HG02798 (cell line): Measurements from ENCODE around the gene GRAMD2B.
"Not testable (repeated sequence)": the region's sequence is repeated elsewhere in the genome, so short reads cannot be mapped to it uniquely, and the experiment has no call there.

ENCODE experiments used
- ATAC-seq: cut with Tn5 transposase; IDR thresholded peaks from one replicate; pipeline ENCODE4 v1.9.1; 2021; ENCODE audit warnings: mild to moderate bottlenecking; ENCODE audit not compliant: unreplicated experiment, poor library complexity

Gene GRAMD2B

GRCh38 chr5:126422994-126423788 is at the start of gene GRAMD2B:
GRAMD2B (plus strand) TSS chr5:126423409; CDS start chr5:126423607, 198 bp downstream.
- peak; percentile 87 for ATAC-seq

GRCh38 chr5:126374109-126374416 is 49.1 kb upstream of the GRAMD2B start:
- ATAC-seq: no peak

DNA sequence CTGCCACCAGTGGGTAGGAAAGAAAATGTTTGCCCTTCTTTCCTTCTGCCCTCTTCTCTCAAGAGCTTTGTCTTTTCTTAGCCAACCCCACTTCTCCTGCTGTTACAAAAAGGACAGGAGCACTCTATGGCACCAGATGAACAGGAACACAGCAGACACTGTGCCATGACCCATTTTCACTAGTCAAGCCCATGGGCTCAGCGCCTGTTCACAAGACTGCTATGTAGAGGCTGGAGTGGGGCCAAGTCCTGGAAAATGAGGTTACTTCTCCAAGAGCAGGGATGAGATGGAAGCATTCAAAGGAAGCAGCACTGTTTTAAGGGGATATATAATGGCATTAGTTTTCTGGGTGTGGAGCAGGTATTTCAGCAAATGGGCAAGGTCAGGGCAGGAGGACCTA is 46.8 kb upstream of the GRAMD2B start:
- no peak for ATAC-seq

- ATAC-seq: no peak
These were observed 45.8 kb upstream of the GRAMD2B start for GRCh38 chr5:126377424-126377823.

- ATAC-seq: not testable (repeated sequence)
These were observed 42.9 kb upstream of the GRAMD2B start for GRCh38 chr5:126380316-126380715.

DNA sequence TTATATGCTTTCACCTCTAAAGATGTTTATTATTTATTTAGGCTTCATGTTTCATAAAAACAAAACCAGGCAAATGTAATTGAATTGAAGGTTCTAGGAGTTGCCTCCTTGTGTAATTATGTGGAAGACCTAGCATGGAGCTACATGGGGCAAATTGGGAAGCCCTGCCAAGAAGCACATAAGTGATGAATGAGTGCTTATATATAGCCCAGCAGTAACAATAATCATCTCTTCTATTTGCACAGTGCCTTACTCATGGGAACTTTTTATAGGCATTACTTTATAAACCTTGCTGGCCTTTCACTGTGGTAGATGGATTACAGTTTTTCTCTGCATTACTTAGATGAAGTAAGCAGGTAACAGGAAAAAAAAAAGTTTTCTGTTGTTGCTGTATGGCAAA is 40.0 kb upstream of the GRAMD2B start:
- no peak for ATAC-seq

- no peak for ATAC-seq
These were observed 39.4 kb upstream of the GRAMD2B start for GRCh38 chr5:126383776-126384175.

DNA sequence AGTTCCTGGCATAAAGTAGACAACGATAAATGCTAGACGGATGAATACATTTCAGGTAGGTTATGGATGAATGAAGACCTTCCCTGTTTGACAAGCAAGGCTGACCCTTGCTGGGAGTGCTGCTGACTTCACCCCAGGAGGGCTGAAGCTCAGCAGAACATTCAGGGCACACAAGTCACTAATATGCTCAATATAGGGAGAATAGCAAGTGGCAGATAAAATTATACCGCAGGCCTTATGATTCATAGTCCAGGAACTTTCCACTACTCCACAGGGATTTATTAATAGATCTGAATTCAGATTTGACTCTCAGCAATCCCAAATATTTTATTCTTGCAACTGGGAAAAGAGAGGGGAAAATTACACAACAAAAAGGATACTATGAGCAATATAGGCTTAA is 38.2 kb upstream of the GRAMD2B start:
- ATAC-seq: no peak

- no peak for ATAC-seq
These were observed 37.4 kb upstream of the GRAMD2B start for GRCh38 chr5:126385524-126386502.

- no peak for ATAC-seq
These were observed 34.0 kb upstream of the GRAMD2B start for GRCh38 chr5:126389179-126389578.

GRCh38 chr5:126390051-126390450 is 33.2 kb upstream of the GRAMD2B start:
- no peak for ATAC-seq

DNA sequence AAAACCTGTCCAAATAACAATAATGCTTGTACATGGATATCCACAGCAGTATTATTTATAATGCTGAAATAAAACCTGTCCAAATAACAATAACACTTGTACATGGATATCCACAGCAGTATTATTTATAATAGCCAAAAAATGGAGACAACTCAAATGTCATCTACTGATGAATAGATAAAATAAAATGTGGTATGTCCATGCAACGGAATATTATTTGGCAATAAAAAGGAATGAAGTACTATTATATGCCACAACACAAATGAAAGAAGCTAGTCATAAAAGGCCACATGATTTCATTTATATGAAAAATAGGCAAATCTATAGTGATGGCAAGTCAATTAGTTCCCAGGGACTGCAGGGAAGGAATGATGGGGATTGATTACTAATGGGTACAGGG is 31.8 kb upstream of the GRAMD2B start:
- no peak for ATAC-seq

DNA sequence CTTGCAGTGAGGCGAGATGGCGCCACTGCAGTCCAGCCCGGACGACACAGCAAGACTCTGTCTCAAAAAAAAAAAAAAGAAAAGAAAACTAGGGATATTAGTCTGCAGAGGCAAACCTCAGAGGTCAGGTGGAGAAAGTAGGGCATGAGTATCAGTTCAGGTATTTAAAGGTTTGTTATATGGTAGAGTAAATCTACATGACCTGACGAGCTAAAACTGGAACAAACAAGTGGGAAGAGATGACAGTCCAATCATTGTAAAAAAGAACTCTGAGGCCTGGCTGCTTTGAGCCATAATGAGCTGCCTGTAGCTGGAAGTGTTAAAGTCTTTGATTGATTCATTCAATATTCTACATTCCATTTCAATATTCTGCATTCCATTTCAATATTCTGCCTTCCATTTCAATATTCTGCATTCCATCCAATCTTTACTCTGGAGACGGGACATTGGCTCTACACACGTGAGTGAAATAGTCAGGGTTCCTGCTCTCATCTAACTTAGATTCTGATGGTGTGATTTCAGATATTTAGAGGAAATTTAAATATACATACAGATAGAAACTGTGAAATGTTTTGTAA is 28.9 kb upstream of the GRAMD2B start:
- ATAC-seq: no peak

DNA sequence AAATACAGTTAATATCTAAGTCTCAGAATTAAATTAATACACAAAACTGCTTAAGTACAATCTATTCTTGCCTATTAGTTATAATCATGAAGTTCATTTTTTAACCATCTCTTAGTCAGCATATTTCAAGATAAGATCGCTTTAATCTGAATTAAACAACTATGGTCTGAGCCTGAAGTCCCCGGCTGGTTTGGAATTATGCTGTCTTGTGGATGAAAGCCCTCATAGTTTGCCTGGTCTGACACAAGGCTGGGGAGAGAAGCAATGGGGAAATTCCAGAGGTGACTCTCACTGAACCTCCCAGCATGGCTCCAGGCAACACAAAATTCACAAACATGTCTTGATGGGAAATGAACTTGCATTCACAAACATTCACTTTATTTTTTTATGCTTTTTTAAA is 28.0 kb upstream of the GRAMD2B start:
- ATAC-seq: no peak

- ATAC-seq: no peak
These were observed 27.6 kb upstream of the GRAMD2B start for GRCh38 chr5:126395605-126396004.

DNA sequence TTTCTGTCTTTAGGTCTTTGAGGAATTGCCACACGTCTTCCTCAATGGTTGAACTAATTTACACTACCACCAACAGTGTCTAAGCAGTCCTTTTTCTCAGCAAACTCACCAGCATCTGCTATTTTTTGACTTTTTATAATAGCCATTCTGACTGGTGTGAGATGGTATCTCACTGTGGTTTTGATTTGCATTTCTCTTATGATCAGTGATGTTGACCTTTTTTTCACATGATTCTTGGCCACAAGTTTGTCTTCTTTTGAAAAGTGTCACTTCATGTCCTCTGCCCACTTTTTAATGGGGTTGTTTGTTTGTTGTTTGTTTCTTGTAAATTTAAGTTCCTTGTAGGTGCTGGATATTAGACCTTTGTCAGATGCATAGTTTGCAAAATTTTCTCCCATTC is 26.5 kb upstream of the GRAMD2B start:
- not testable (repeated sequence) for ATAC-seq

- no peak for ATAC-seq
These were observed 24.4 kb upstream of the GRAMD2B start for GRCh38 chr5:126398791-126399190.

DNA sequence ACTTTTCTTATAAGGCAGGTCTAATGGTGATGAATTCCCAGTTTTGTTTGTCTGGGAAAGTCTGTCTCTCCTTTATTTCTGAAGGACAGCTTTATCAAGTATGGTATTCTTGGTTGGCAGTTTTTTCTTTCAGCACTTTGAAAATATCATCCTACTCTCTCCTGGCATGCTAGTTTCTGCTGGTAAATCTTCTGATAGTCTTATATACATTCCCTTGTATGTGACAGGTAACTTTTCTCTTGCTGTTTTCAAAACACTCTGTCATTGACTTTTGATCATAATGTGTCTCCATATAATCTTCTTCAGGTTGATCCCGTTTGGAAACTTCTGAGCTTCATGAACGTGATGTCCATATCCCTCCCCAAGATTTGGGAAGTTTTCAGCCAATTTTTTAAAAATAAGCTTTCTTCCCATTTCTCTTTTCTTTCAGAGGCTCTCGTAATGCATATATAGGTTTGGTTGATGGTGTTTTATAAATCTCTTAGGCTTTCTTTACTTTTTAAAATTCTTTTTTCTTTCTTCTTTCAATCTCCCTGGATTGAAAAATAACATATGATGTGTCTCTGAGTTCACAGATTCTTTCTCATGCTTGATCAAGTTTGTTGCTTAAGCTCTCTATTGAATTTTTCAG is 22.5 kb upstream of the GRAMD2B start:
- ATAC-seq: no peak

DNA sequence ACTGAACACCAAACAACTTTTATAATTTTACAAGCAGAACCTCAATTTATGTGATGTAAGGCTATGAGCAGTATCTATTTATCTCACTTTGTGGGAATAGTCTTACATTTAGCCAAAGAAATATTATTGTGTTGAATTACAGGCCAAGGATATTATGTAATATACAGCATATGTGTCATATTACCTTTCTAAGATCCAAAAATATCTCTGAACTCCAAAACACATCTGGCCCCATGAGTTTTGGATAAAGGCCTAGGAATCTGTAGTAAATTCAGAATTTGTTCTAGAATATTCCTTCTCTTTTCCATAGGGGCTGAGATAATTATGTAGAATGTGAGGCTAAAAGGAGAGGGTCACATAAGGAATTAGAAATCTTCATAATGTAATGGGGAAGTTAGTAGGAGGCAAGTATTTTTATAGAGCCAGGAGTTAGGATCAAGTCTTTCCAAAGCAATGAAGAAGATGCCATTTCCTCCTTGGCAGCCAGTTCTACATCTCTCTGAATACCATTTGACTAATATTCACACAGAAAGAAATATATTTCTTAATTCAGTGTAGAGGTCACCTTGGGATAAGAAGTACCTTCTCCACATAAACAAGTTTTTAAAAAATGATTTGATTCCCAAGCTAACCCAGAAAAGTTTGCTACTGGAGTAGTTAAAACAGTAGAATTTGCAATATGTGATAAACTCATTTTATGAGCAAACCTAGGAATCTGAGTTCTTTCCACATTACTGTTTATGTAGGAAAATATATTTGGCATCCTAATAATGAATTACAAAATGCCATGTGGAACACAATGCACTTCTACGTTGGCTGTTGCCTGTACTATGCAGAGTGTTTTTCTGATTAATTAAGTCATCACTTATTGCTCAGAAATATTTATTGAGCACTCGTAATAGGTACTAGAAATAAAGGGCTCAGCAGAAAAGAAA is 20.3 kb upstream of the GRAMD2B start:
- ATAC-seq: no peak

GRCh38 chr5:126403876-126404275 is 19.3 kb upstream of the GRAMD2B start:
- no peak for ATAC-seq
